H1 (cell line): ENCODE measurements around the gene EML5. TPM values are rescaled to one million over a fixed set of nuclear protein-coding genes. Genes with fewer than 3 reads are reported as not detected.

ENCODE experiments used
- CTCF ChIA-PET: fragments of 300-600 bp; sonication (Branson Sonifier 250); formaldehyde crosslinking; loops from one replicate; lab custom pipeline; 2021; ENCODE audit not compliant: partially characterized antibody; lab: Charles Lee
- POLR2A ChIA-PET: fragments of 300-600 bp; sonication (Branson Sonifier 250); formaldehyde crosslinking; loops from one replicate; lab custom pipeline; 2021; ENCODE audit warnings: inconsistent platforms; ENCODE audit not compliant: partially characterized antibody; lab: Charles Lee
- DNase-seq, 2 experiments: peaks; one replicate each; pipeline versions ENCODE4 v3.0.0 to v3.0.0-alpha.2; 2010 to 2022; ENCODE audit warnings: low spot score in 2 of 2, low read depth in 1 of 2, mixed read lengths in 1 of 2
- FAIRE-seq: peaks from 2 replicates; lab custom pipeline; 2011; peaks lifted over from hg19 to GRCh38; lab: Jason Lieb, UNC
- H2AFZ ChIP-seq: 2 replicates; pipeline ENCODE4 v1.8.1; 2012; ENCODE audit warnings: low read length, inconsistent platforms
- H2AK5ac ChIP-seq: 2 replicates; pipeline ENCODE4 v1.6.1; 2013; ENCODE audit warnings: low read depth, low read length
- H2BK120ac ChIP-seq: replicated peaks from 2 replicates; pipeline ENCODE3; 2013; ENCODE audit warnings: low read depth, low read length, inconsistent platforms
- H2BK12ac ChIP-seq: 2 replicates; pipeline ENCODE4 v1.6.1; 2013; ENCODE audit warnings: low read depth, low read length
- H2BK15ac ChIP-seq: 2 replicates; pipeline ENCODE4 v1.6.1; 2013; ENCODE audit warnings: low read length
- H2BK20ac ChIP-seq: 2 replicates; pipeline ENCODE4 v1.6.1; 2013; ENCODE audit warnings: low read length
- H2BK5ac ChIP-seq: 2 replicates; pipeline ENCODE4 v1.6.1; 2013; ENCODE audit warnings: low read depth, low read length
- H3K14ac ChIP-seq: 2 replicates; pipeline ENCODE4 v1.6.1; 2013; ENCODE audit warnings: inconsistent platforms; ENCODE audit not compliant: insufficient read length
- H3K18ac ChIP-seq: 2 replicates; pipeline ENCODE4 v1.6.1; 2013; ENCODE audit warnings: low read length; ENCODE audit errors: extremely low read depth
- H3K23ac ChIP-seq: 2 replicates; pipeline ENCODE4 v1.6.1; 2013; ENCODE audit warnings: inconsistent platforms; ENCODE audit not compliant: insufficient read length
- H3K23me2 ChIP-seq: 2 replicates; pipeline ENCODE4 v1.6.1; 2013; ENCODE audit warnings: low read depth, low read length
- H3K27ac ChIP-seq: 2 replicates; pipeline ENCODE4 v1.6.1; 2011; ENCODE audit warnings: low read depth, low read length, inconsistent platforms
- H3K27me3 ChIP-seq, 4 experiments: replicated peaks in 1 of 4; 1 replicate in 1 of 4; 2 replicates in 3 of 4; pipeline versions ENCODE4 v1.6.1 to v1.8.1; 2011 to 2013; ENCODE audit warnings: low read length in 3 of 4, mild to moderate bottlenecking in 3 of 4, inconsistent platforms in 2 of 4, mixed read lengths in 2 of 4, moderate library complexity in 1 of 4; ENCODE audit not compliant: control insufficient read depth in 3 of 4, insufficient read depth in 3 of 4; ENCODE audit errors: extremely low read depth in 1 of 4
- H3K36me3 ChIP-seq, 4 experiments: 2 replicates each; pipeline versions ENCODE4 v1.6.1 to v1.8.1; 2011 to 2013; ENCODE audit warnings: mild to moderate bottlenecking in 4 of 4, low read length in 3 of 4, moderate library complexity in 2 of 4, control low read depth in 1 of 4, inconsistent platforms in 1 of 4; ENCODE audit not compliant: insufficient read depth in 4 of 4, control insufficient read depth in 2 of 4
- H3K4ac ChIP-seq: replicated peaks from 2 replicates; pipeline ENCODE3; 2013; ENCODE audit warnings: low read length, low read depth, mixed read lengths, inconsistent platforms; ENCODE audit not compliant: insufficient read length
- H3K4me1 ChIP-seq, 4 experiments: replicated peaks in 1 of 4; 1 replicate in 1 of 4; 2 replicates in 3 of 4; pipeline versions ENCODE4 v1.6.1 to v1.8.1; 2011 to 2013; ENCODE audit warnings: low read length in 3 of 4, inconsistent platforms in 2 of 4, mixed read lengths in 1 of 4; ENCODE audit not compliant: insufficient read depth in 4 of 4, control insufficient read depth in 3 of 4
- H3K4me2 ChIP-seq, 2 experiments: 2 replicates each; pipeline versions ENCODE4 v1.6.1 to v1.8.1; 2011 to 2013; ENCODE audit warnings: low read depth in 2 of 2, low read length in 2 of 2, control low read depth in 1 of 2, inconsistent platforms in 1 of 2, mild to moderate bottlenecking in 1 of 2; ENCODE audit not compliant: insufficient read depth in 1 of 2
- H3K4me3 ChIP-seq, 4 experiments: fragments of 200-600, 300-600 bp in 1 of 4; sonication (generic), shearing (Covaris generic), sonication (Bioruptor Twin) in 1 of 4; 2 replicates each; pipeline versions ENCODE4 v1.5.1 to v1.8.1; 2011 to 2016; ENCODE audit warnings: low read length in 4 of 4, low read depth in 3 of 4, control low read depth in 2 of 4, inconsistent platforms in 2 of 4, mild to moderate bottlenecking in 2 of 4, mixed read lengths in 1 of 4, moderate library complexity in 1 of 4; ENCODE audit not compliant: insufficient read depth in 2 of 4; ENCODE audit errors: extremely low read depth in 1 of 4
- H3K56ac ChIP-seq: replicated peaks from 2 replicates; pipeline ENCODE3; 2013; ENCODE audit warnings: low read depth, mild to moderate bottlenecking, mixed read lengths, low read length, inconsistent platforms; ENCODE audit not compliant: insufficient read length
- H3K79me1 ChIP-seq: 2 replicates; pipeline ENCODE4 v1.6.1; 2013; ENCODE audit warnings: low read depth, low read length, control low read depth
- H3K79me2 ChIP-seq, 2 experiments: 2 replicates each; pipeline versions ENCODE4 v1.6.1 to v1.8.1; 2012 to 2013; ENCODE audit warnings: low read length in 2 of 2, mild to moderate bottlenecking in 2 of 2, inconsistent platforms in 1 of 2; ENCODE audit not compliant: insufficient read depth in 2 of 2, control insufficient read depth in 1 of 2
- H3K9ac ChIP-seq, 4 experiments: replicated peaks in 1 of 4; 1 replicate in 1 of 4; 2 replicates in 3 of 4; pipeline versions ENCODE4 v1.6.1 to v1.8.1; 2011 to 2013; ENCODE audit warnings: low read depth in 3 of 4, low read length in 3 of 4, control low read depth in 2 of 4, mild to moderate bottlenecking in 2 of 4, moderate library complexity in 2 of 4, inconsistent platforms in 1 of 4; ENCODE audit errors: extremely low read depth in 1 of 4
- H3K9me3 ChIP-seq, 2 experiments: 2 replicates each; pipeline versions ENCODE4 v1.6.1 to v1.8.1; 2012 to 2013; ENCODE audit warnings: mild to moderate bottlenecking in 2 of 2, moderate library complexity in 2 of 2, control low read depth in 1 of 2, inconsistent platforms in 1 of 2, low read depth in 1 of 2, low read length in 1 of 2, mixed read lengths in 1 of 2; ENCODE audit not compliant: insufficient read depth in 2 of 2
- H4K20me1 ChIP-seq, 2 experiments: replicated peaks in 1 of 2; 2 replicates each; pipeline versions ENCODE3 to v1.8.1; 2011 to 2013; ENCODE audit warnings: inconsistent platforms in 2 of 2, low read length in 2 of 2, mild to moderate bottlenecking in 1 of 2; ENCODE audit not compliant: insufficient read depth in 2 of 2, control insufficient read depth in 1 of 2
- H4K5ac ChIP-seq: 2 replicates; pipeline ENCODE4 v1.6.1; 2013; ENCODE audit warnings: low read length, low read depth, mixed read lengths, inconsistent platforms; ENCODE audit not compliant: insufficient read length
- H4K8ac ChIP-seq: 2 replicates; pipeline ENCODE4 v1.8.0; 2013; ENCODE audit warnings: mild to moderate bottlenecking, moderate library complexity, low read length, inconsistent platforms; ENCODE audit not compliant: insufficient read depth; ENCODE audit errors: extremely low read depth
- H4K91ac ChIP-seq: replicated peaks from 2 replicates; pipeline ENCODE3; 2013; ENCODE audit warnings: low read length, mixed read lengths, inconsistent platforms; ENCODE audit not compliant: insufficient read length
- KDM4A ChIP-seq: IDR thresholded peaks from one replicate; pipeline ENCODE4 v1.7.1; 2012; ENCODE audit warnings: low read depth, mild to moderate bottlenecking, moderate library complexity, low read length, inconsistent platforms; ENCODE audit not compliant: severe bottlenecking
- NRF1 ChIP-seq: IDR thresholded peaks from 2 replicates; pipeline ENCODE4 v1.6.1; 2011; ENCODE audit warnings: mild to moderate bottlenecking, low read depth, low read length, improper control_type of control experiment
- TEAD4 ChIP-seq: IDR thresholded peaks from 2 replicates; pipeline ENCODE4 v1.6.1; 2012; ENCODE audit warnings: low read depth, low read length, inconsistent platforms, mixed read lengths
- WGBS, 2 experiments: shearing (Covaris generic) in 1 of 2; methylation state at CpG; one replicate each; pipeline versions ENCODE4 v1.1.6 to v1.1.7; 2013 to 2015; ENCODE audit warnings: low lambda C conversion rate in 2 of 2, mixed read lengths in 2 of 2, inconsistent platforms in 1 of 2, low coverage in 1 of 2, missing lambda C conversion rate in 1 of 2; ENCODE audit not compliant: insufficient replicate concordance in 2 of 2, insufficient coverage in 1 of 2, insufficient read length in 1 of 2; ENCODE audit errors: extremely low coverage in 1 of 2, missing lambda C conversion rate in 1 of 2; 5-methylcytosine and 5-hydroxymethylcytosine counted together
- polyA plus RNA-seq, 7 experiments: library from polyadenylated mRNA; depleted of rRNA in 3 of 7; stranded (reverse) in 5 of 7; unstranded in 2 of 7; fragments of >200 nt in 5 of 7; fragments of 200-250 nt in 2 of 7; gene quantifications; 1 replicate in 5 of 7; 2 replicates in 1 of 7; 4 replicates in 1 of 7; pipeline versions ENCODE4 v1.2.1 to v1.2.3, GENCODE V29; 2011 to 2013; ENCODE audit warnings: missing spikeins in 2 of 7, mixed read lengths in 2 of 7
- total RNA-seq: library from RNA; stranded (reverse); fragmentation: NEBNext Ultra II Directional; extraction: Animal tissue kit (Norgen Biotek cat#: 25700); gene quantifications from 2 replicates; pipeline ENCODE4 v1.2.1, GENCODE V29; 2021

The EML5 gene
- total and polyA plus RNA-seq, 2 of the 8 experiments (the other 6 are each of a cell fraction or from before 2014, with no cell fraction given) = 0.39 to 0.88 TPM

DNA sequence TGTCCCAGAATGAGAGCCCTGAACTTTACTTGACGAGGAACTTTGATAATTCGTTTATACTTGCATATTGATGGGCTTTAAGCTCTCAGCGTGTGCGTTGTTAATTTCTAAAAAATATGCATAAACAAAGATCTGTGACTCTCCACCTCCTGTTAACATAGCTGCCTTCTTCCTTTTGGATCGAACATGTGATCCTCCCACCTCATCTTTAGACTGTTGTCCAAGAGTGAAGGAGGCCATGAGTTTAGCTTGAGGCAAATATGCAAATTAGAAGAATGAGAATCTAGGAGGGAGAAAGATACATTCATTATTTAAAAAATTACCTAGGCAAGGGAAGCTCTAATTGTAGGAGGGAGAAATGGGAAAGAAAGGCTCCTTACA is 32.3 kb upstream of the EML5 start:
- no peak overlapping the region for H3K27ac ChIP-seq

More for the DNA sequence above, 32.3 kb upstream of the EML5 start:
- no peaks in the 10 kb centered on the region for H3K9me3 ChIP-seq
- H4K91ac ChIP-seq = no peak overlapping the region
- H3K4me2 ChIP-seq = peak overlapping the region; percentile 80 to 85
- H3K18ac ChIP-seq = no peak overlapping the region
- H4K5ac ChIP-seq = peak overlapping the region; percentile 20
- H3K23me2 ChIP-seq = peaks cover 5% of the 10 kb centered on the region
- H4K8ac ChIP-seq = no peak overlapping the region
- POLR2A ChIA-PET = interaction anchor here (0.6 to 1.9 kb wide), 6 partner anchors 9 to 143 kb away, joined by 3 to 6 read pairs (median 3); partner anchors contain the start of gene EML5
- no peak overlapping the region for H3K14ac ChIP-seq
- peak overlapping the region; percentile 75 to 83 (median 76) for H3K4me3 ChIP-seq
- no peak for FAIRE-seq
- no peak overlapping the region for H3K23ac ChIP-seq
- TF ChIP-seq KDM4A = peak; percentile 4
- no peak for TF ChIP-seq TEAD4
- no peak for TF ChIP-seq NRF1
- TF ChIP-seq, all 59 proteins: peak for 1
- CTCF ChIA-PET = interaction anchor here (0.6 to 1.4 kb wide), 7 partner anchors 20 to 1556 kb away, joined by 3 to 6 read pairs (median 3); no protein-coding TSS in a partner anchor
- Histone ChIP-seq H3K4ac (no peak overlapping the region), H3K9ac (peak overlapping the region; percentile 62 to 91 (median 77); a peak in 6 of 7 replicates), H4K20me1 (no peaks in the 10 kb centered on the region), H3K79me2 (no peaks in the 10 kb centered on the region), H2AFZ (peak overlapping the region; percentile 54), H2BK120ac (no peak overlapping the region), H3K4me1 (peaks cover 0 to 3% (median 0%) of the 10 kb centered on the region in 4 experiments; a peak in 1 of 7 replicates), H2BK15ac (no peak overlapping the region), H2BK20ac (no peak overlapping the region), H2AK5ac (no peak overlapping the region), H2BK12ac (no peak overlapping the region), H2BK5ac (no peak overlapping the region), H3K56ac (no peak overlapping the region), H3K79me1 (no peaks in the 10 kb centered on the region; the same call in 1 of the 2 replicates), H3K36me3 (no peaks in the 10 kb centered on the region), H3K27me3 (no peaks in the 10 kb centered on the region)
- no peak for DNase-seq
- whole genome bisulfite sequencing, 2 experiments = 25% methylated on average over 5 of the region's 5 CpGs; no CpG with 5 or more reads in 1 of the 2 experiments
